ENCODE measurements around the gene SGCD.

SGCD gene

DNA sequence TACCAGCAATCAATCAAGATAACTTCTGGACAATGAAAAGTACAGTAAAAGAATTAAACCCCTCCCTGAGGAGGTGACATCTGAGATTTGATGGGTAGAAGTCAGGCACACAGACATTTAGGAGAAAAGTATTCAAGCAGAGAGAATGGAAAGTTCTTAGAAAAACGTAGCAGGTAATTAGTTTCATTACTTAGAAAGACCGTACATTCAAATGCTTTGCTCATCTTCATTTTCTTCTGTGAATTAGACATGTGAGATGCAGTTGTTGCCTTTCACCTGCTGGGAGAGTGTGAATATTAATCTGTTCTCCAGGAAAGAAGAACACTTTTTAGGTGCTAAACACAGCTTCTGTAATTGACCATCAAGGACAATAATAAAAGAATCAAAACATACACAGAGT is 451.8 kb downstream of the SGCD start:
- H3K27ac ChIP-seq (replicated peaks): no peak overlapping the region
- no peak for DNase-seq (ENCODE audit: low read depth in 1 of 2, low spot score in 1 of 2)
- H3K27me3 ChIP-seq (ENCODE audit: insufficient read depth, poor library complexity, severe bottlenecking): no peaks in the 10 kb centered on the region
- no peak for TF ChIP-seq SPI1 (IDR thresholded peaks at IDR 0.05; ENCODE audit: borderline replicate concordance, low read depth)
- TF ChIP-seq, protein P1, sequence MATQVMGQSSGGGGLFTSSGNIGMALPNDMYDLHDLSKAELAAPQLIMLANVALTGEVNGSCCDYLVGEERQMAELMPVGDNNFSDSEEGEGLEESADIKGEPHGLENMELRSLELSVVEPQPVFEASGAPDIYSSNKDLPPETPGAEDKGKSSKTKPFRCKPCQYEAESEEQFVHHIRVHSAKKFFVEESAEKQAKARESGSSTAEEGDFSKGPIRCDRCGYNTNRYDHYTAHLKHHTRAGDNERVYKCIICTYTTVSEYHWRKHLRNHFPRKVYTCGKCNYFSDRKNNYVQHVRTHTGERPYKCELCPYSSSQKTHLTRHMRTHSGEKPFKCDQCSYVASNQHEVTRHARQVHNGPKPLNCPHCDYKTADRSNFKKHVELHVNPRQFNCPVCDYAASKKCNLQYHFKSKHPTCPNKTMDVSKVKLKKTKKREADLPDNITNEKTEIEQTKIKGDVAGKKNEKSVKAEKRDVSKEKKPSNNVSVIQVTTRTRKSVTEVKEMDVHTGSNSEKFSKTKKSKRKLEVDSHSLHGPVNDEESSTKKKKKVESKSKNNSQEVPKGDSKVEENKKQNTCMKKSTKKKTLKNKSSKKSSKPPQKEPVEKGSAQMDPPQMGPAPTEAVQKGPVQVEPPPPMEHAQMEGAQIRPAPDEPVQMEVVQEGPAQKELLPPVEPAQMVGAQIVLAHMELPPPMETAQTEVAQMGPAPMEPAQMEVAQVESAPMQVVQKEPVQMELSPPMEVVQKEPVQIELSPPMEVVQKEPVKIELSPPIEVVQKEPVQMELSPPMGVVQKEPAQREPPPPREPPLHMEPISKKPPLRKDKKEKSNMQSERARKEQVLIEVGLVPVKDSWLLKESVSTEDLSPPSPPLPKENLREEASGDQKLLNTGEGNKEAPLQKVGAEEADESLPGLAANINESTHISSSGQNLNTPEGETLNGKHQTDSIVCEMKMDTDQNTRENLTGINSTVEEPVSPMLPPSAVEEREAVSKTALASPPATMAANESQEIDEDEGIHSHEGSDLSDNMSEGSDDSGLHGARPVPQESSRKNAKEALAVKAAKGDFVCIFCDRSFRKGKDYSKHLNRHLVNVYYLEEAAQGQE (IDR thresholded peaks at IDR 0.05; ENCODE audit: insufficient replicate concordance, low read depth): no peak
- no peak for TF ChIP-seq POLR2AphosphoS5 (IDR thresholded peaks at IDR 0.05; ENCODE audit: low read depth)
- no peak for TF ChIP-seq GABPA (IDR thresholded peaks at IDR 0.05; ENCODE audit: low read depth)
- TF ChIP-seq, protein P2, sequence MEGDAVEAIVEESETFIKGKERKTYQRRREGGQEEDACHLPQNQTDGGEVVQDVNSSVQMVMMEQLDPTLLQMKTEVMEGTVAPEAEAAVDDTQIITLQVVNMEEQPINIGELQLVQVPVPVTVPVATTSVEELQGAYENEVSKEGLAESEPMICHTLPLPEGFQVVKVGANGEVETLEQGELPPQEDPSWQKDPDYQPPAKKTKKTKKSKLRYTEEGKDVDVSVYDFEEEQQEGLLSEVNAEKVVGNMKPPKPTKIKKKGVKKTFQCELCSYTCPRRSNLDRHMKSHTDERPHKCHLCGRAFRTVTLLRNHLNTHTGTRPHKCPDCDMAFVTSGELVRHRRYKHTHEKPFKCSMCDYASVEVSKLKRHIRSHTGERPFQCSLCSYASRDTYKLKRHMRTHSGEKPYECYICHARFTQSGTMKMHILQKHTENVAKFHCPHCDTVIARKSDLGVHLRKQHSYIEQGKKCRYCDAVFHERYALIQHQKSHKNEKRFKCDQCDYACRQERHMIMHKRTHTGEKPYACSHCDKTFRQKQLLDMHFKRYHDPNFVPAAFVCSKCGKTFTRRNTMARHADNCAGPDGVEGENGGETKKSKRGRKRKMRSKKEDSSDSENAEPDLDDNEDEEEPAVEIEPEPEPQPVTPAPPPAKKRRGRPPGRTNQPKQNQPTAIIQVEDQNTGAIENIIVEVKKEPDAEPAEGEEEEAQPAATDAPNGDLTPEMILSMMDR (IDR thresholded peaks at IDR 0.05; ENCODE audit: insufficient read depth, low read length): no peak
- no peak overlapping the region for H3K4me3 ChIP-seq (replicated peaks; ENCODE audit: insufficient read depth, low read length)

DNA sequence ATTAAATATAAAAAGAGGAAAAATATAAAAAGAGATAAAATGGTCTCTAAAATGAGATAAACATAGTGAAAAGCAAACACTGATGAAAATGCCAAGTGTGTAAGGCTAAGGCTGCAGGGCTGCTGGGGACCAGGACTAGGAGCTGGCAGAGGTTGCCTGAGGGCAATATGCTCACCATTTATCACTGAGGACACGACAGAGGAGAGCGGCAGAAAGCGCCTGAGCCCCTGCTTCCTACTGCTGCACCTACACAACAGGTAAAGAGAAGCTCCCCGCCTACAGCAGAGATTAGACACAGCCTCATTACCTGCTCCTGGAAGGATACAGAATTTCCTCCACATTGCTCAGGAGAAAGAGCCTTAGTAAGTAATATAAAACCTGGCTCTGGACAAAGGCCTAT is 452.5 kb downstream of the SGCD start:
- no peak overlapping the region for H3K4me3 ChIP-seq (replicated peaks; ENCODE audit: insufficient read depth, low read length)
- DNase-seq (ENCODE audit: low read depth in 1 of 2, low spot score in 1 of 2): no peak
- TF ChIP-seq, protein P2 (IDR thresholded peaks at IDR 0.05; ENCODE audit: insufficient read depth, low read length): no peak
- TF ChIP-seq POLR2AphosphoS5 (IDR thresholded peaks at IDR 0.05; ENCODE audit: low read depth) (no peak), GABPA (IDR thresholded peaks at IDR 0.05; ENCODE audit: low read depth) (no peak), SPI1 (IDR thresholded peaks at IDR 0.05; ENCODE audit: borderline replicate concordance, low read depth) (no peak)
- TF ChIP-seq, protein P1 (IDR thresholded peaks at IDR 0.05; ENCODE audit: insufficient replicate concordance, low read depth): no peak
- H3K27me3 ChIP-seq (ENCODE audit: insufficient read depth, poor library complexity, severe bottlenecking): no peaks in the 10 kb centered on the region
- no peak overlapping the region for H3K27ac ChIP-seq (replicated peaks)

DNA sequence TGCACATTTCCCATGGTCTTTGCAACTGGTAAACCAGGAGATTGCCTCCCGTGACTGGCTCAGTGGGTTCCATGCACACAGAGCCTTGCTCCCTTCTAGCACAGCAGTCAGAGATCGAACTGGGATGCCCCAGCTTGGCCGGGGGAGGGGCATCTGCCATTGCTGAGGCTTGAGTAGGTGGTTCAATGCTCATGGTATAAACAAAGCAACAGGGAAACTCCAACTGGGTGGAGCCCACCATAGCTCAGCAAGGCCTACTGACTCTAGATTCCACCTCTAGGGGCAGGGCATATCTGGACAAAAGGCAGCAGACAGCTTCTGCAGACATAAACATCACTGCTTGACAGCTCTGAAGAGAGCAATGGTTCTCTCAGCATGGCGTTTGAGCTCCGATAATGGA is 456.1 kb downstream of the SGCD start:
- H3K27ac ChIP-seq (replicated peaks): no peak overlapping the region
- no peak for TF ChIP-seq GABPA (IDR thresholded peaks at IDR 0.05; ENCODE audit: low read depth)
- TF ChIP-seq, protein P1 (IDR thresholded peaks at IDR 0.05; ENCODE audit: insufficient replicate concordance, low read depth): no peak
- no peak for TF ChIP-seq POLR2AphosphoS5 (IDR thresholded peaks at IDR 0.05; ENCODE audit: low read depth)
- TF ChIP-seq SPI1 (IDR thresholded peaks at IDR 0.05; ENCODE audit: borderline replicate concordance, low read depth): no peak
- TF ChIP-seq, protein P2 (IDR thresholded peaks at IDR 0.05; ENCODE audit: insufficient read depth, low read length): no peak
- DNase-seq (ENCODE audit: low read depth in 1 of 2, low spot score in 1 of 2): no peak

More for the DNA sequence above, 456.1 kb downstream of the SGCD start:
- no peak overlapping the region for H3K4me3 ChIP-seq (replicated peaks; ENCODE audit: insufficient read depth, low read length)
- H3K27me3 ChIP-seq (ENCODE audit: insufficient read depth, poor library complexity, severe bottlenecking): no peaks in the 10 kb centered on the region
